Ovary (tissue), 9 donors: Measurements from ENCODE around the gene BTG1. TPM values are rescaled to one million over a fixed set of nuclear protein-coding genes. Genes with fewer than 3 reads are reported as not detected.

Experiments
- DNase-seq, 5 donors: peaks; one replicate each; pipeline ENCODE4 v3.0.0-alpha.2; 2019 to 2020
- H3K27ac ChIP-seq, 2 donors: fragments of 200-600 bp; one replicate each; pipeline versions ENCODE4 v1.5.1 to v1.8.0; 2019 to 2022
- H3K27me3 ChIP-seq: fragments of 200-600 bp; one replicate; pipeline ENCODE4 v1.8.0; 2022
- H3K36me3 ChIP-seq: fragments of 200-600 bp; sonication (generic); one replicate; pipeline ENCODE4 v1.5.1; 2019
- H3K4me1 ChIP-seq: one replicate; pipeline ENCODE4 v1.8.1; 2013; ENCODE audit warnings: mild to moderate bottlenecking, moderate library complexity; ENCODE audit not compliant: insufficient read depth
- H3K4me3 ChIP-seq: fragments of 200-600 bp; sonication (generic); one replicate; pipeline ENCODE4 v1.5.1; 2017
- H3K9me3 ChIP-seq, 2 donors: fragments of 200-600 bp in 1 of 2; sonication (generic) in 1 of 2; one replicate each; pipeline versions ENCODE4 v1.5.1 to v1.8.1; 2013 to 2019; ENCODE audit warnings: mild to moderate bottlenecking in 1 of 2, moderate library complexity in 1 of 2
- EP300 ChIP-seq: sonication (generic); formaldehyde crosslinking; IDR thresholded peaks from one replicate; pipeline ENCODE4 v1.6.1; 2017; ENCODE audit warnings: antibody characterized with exemption
- POLR2A ChIP-seq: fragments of 450-650 bp; IDR thresholded peaks from one replicate; pipeline ENCODE4 v1.6.1; 2017; ENCODE audit warnings: antibody characterized with exemption, mild to moderate bottlenecking, moderate library complexity
- WGBS, 3 donors: extraction: QIAGEN DNeasy Blood & Tissue Kit in 1 of 3; methylation state at CpG; one replicate each; pipeline versions ENCODE4 v1.1.5 to v1.1.7; 2013 to 2017; 5-methylcytosine and 5-hydroxymethylcytosine counted together
- intact Hi-C, 4 donors: fragments of 100-400 bp; cut with DNase I; formaldehyde crosslinking; loops; one replicate each; pipeline versions ENCODE4 v1.11.0 to v1.15.1; 2022 to 2023
- polyA plus RNA-seq, 2 donors: library from polyadenylated mRNA; stranded (reverse); fragments of 200-250 nt in 1 of 2; fragments of 350-450 nt in 1 of 2; fragmentation: Illumina TruSeq in 1 of 2; extraction: RNeasy Lipid Tissue Mini Kit (QIAGEN cat#74804) in 1 of 2; gene quantifications; one replicate each; pipeline ENCODE4 v1.2.3, GENCODE V29; 2013 to 2014
- total RNA-seq, 7 donors: library from RNA; depleted of rRNA in 2 of 7; stranded (reverse); fragments of >200 nt in 2 of 7; fragmentation: NEBNext Ultra II Directional in 3 of 7; extraction: Animal tissue kit (Norgen Biotek cat#: 25700) in 3 of 7; gene quantifications; one replicate each; pipeline versions ENCODE4 v1.1.0 to v1.2.4, GENCODE V29; 2016 to 2023
- TF ChIP-seq, protein P1 (sequence below), 3 donors: fragments of 450-650 bp in 2 of 3; fragments of 200-600 bp in 1 of 3; IDR thresholded peaks; one replicate each; pipeline versions ENCODE4 v1.5.1 to v1.8.0; 2016 to 2022; ENCODE audit warnings: antibody characterized with exemption in 3 of 3, mild to moderate bottlenecking in 1 of 3
- donor health status: DM: no; HTN: no; CAD: no; lungs with moderate emphysema.
- donor health status: DM: no; HTN: no; CAD: no.
- donor health status: Bipolar disorder and iron deficiency.
- donor health status: DM: yes; HTN: yes; CAD: no.
- donor health status: DM: no; HTN: no; CAD: no.
- donor health status: DM: yes; HTN: yes; CAD: no.

The BTG1 gene
- total and polyA plus RNA-seq, 9 donors = 55.8 to 145 (median 86.1) TPM

GRCh38 chr12:92111256-92111655 lies 34.4 kb downstream of the BTG1 start:
- H3K9me3 ChIP-seq = no peaks in the 10 kb centered on the region
- no peak for DNase-seq
- H3K4me3 ChIP-seq = no peak overlapping the region
- peaks cover 4% of the 10 kb centered on the region for H3K4me1 ChIP-seq
- H3K27ac ChIP-seq = no peak overlapping the region
- H3K27me3 ChIP-seq = peaks cover 3% of the 10 kb centered on the region
- H3K36me3 ChIP-seq = no peaks in the 10 kb centered on the region
- intact Hi-C loops = no loop called here
- TF ChIP-seq, protein P1, sequence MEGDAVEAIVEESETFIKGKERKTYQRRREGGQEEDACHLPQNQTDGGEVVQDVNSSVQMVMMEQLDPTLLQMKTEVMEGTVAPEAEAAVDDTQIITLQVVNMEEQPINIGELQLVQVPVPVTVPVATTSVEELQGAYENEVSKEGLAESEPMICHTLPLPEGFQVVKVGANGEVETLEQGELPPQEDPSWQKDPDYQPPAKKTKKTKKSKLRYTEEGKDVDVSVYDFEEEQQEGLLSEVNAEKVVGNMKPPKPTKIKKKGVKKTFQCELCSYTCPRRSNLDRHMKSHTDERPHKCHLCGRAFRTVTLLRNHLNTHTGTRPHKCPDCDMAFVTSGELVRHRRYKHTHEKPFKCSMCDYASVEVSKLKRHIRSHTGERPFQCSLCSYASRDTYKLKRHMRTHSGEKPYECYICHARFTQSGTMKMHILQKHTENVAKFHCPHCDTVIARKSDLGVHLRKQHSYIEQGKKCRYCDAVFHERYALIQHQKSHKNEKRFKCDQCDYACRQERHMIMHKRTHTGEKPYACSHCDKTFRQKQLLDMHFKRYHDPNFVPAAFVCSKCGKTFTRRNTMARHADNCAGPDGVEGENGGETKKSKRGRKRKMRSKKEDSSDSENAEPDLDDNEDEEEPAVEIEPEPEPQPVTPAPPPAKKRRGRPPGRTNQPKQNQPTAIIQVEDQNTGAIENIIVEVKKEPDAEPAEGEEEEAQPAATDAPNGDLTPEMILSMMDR (IDR thresholded peaks at IDR 0.05) = no peak
- TF ChIP-seq POLR2A (no peak), EP300 (no peak)

DNA sequence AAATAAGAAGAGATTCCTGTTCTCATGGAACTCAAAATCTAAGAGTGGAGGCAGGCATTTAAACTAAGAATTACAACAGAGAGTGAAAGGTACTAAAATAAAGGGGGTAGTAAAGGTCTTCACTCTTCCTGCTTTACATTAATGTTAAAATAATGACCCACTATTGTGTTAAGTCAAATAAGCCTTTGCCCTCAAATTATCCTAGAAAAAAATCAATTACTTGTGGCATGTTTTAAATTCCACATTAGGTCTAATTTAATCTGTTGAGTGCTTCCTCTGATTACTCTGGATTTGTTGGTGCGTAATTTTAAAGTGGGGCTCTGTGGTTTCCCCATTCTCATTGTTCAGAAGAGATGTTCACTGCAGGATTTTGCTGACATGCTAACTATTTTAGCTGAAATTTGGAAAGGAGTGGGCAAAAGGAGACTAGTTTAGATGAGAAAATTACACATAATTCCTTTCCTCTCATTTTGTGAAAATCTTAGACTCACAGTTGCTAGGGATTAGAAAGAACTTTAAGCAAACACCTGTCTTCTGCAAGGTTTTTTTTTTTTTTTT lies 35.5 kb downstream of the BTG1 start:
- WGBS, 3 donors = 96 to 100% (median 100%) methylated on average over 1 of the region's 1 CpG
- Histone ChIP-seq H3K27me3 (peaks cover 3% of the 10 kb centered on the region), H3K4me3 (no peak overlapping the region), H3K36me3 (no peaks in the 10 kb centered on the region), H3K9me3 (no peaks in the 10 kb centered on the region), H3K4me1 (peaks cover 4% of the 10 kb centered on the region), H3K27ac (no peak overlapping the region)
- intact Hi-C loops = no loop called here
- TF ChIP-seq, protein P1 (IDR thresholded peaks at IDR 0.05) = no peak
- TF ChIP-seq EP300 (no peak), POLR2A (no peak)
- no peak for DNase-seq

DNA sequence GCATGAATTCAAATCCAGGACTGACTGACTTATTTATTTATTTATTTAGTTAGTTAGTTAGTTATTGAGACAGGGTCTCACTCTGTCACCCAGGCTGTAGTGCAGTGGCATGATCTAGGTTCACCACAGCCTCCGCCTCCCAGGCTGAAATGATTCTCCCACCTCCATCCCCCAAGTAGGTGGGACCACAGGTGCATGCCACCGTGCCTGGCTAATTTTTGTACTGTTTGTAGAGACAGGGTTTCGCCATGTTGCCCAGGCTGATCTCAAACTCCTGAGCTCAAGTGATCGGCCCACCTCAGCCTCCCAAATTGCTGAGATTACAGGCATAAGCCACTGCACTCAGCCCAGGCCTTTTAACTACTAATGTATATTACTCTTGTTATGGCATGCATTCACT lies 36.0 kb downstream of the BTG1 start:
- H3K27me3 ChIP-seq = peaks cover 3% of the 10 kb centered on the region
- intact Hi-C loops = no loop called here
- DNase-seq = no peak
- H3K4me3 ChIP-seq = no peak overlapping the region
- WGBS, 3 donors = 96 to 99% (median 99%) methylated on average over 4 of the region's 4 CpGs
- peaks cover 4% of the 10 kb centered on the region for H3K4me1 ChIP-seq
- no peaks in the 10 kb centered on the region for H3K36me3 ChIP-seq
- no peak overlapping the region for H3K27ac ChIP-seq
- TF ChIP-seq EP300 (no peak), POLR2A (no peak)
- TF ChIP-seq, protein P1 (IDR thresholded peaks at IDR 0.05) = no peak
- H3K9me3 ChIP-seq = no peaks in the 10 kb centered on the region

DNA sequence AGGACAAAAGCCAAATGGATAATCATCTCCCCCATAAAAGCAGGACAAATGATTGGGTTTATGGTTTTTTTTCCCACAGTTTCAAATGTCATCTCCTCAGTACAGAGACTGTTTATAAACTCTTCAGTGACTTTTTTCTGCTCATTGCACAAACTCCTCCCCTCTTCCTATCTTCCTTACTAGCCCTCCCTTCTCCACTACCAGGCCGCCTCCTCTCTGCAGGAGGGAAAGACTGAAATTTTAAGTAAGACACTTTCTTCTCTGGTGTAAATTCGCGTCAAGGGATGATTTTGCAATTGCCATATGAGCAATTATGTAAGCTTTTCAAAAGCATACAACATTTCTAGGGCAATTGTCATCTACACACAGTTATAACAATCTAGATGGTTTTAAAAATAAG lies 37.0 kb downstream of the BTG1 start:
- peak in 3 of 5 donors; percentile 12 to 69 (median 39) for DNase-seq
- Histone ChIP-seq H3K27me3 (no peaks in the 10 kb centered on the region), H3K4me3 (no peak overlapping the region), H3K9me3 (no peaks in the 10 kb centered on the region), H3K36me3 (no peaks in the 10 kb centered on the region), H3K4me1 (peaks cover 4% of the 10 kb centered on the region), H3K27ac (no peak overlapping the region)
- 16 to 42% (median 33%) methylated on average over 3 of the region's 3 CpGs for WGBS, 3 donors
- intact Hi-C loops = no loop called here
- TF ChIP-seq, protein P1 (IDR thresholded peaks at IDR 0.05) = no peak
- TF ChIP-seq EP300 = no peak
- TF ChIP-seq POLR2A = no peak
